Measurements from ENCODE around the gene PDCD11. TPM values are rescaled to one million over a fixed set of nuclear protein-coding genes. Genes with fewer than 3 reads are reported as not detected.
"Not testable (repeated sequence)": the region's sequence is repeated elsewhere in the genome, so short reads cannot be mapped to it uniquely, and the experiment has no call there.

Gene PDCD11
- total RNA-seq, 1 donor from 2014 or later, result 73.2 TPM

GRCh38 chr10:103476046-103476768 is 79.8 kb downstream of the PDCD11 start:
- Mint-ChIP-seq H3K27ac (ENCODE audit: unreplicated experiment) (no peak overlapping the region), H3K9me3 (ENCODE audit: unreplicated experiment) (peaks cover 1% of the 10 kb centered on the region), H3K27me3 (ENCODE audit: unreplicated experiment) (peaks cover 3% of the 10 kb centered on the region), H3K4me1 (ENCODE audit: low read depth, unreplicated experiment) (peaks cover 2% of the 10 kb centered on the region), H3K36me3 (ENCODE audit: unreplicated experiment) (no peaks in the 10 kb centered on the region), H3K4me3 (ENCODE audit: unreplicated experiment) (no peak overlapping the region)
- TF ChIP-seq, protein P1, sequence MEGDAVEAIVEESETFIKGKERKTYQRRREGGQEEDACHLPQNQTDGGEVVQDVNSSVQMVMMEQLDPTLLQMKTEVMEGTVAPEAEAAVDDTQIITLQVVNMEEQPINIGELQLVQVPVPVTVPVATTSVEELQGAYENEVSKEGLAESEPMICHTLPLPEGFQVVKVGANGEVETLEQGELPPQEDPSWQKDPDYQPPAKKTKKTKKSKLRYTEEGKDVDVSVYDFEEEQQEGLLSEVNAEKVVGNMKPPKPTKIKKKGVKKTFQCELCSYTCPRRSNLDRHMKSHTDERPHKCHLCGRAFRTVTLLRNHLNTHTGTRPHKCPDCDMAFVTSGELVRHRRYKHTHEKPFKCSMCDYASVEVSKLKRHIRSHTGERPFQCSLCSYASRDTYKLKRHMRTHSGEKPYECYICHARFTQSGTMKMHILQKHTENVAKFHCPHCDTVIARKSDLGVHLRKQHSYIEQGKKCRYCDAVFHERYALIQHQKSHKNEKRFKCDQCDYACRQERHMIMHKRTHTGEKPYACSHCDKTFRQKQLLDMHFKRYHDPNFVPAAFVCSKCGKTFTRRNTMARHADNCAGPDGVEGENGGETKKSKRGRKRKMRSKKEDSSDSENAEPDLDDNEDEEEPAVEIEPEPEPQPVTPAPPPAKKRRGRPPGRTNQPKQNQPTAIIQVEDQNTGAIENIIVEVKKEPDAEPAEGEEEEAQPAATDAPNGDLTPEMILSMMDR (IDR thresholded peaks at IDR 0.05; ENCODE audit: partially characterized antibody, unreplicated experiment), result no peak
- no peak for DNase-seq

GRCh38 chr10:103478671-103479070 is 82.2 kb downstream of the PDCD11 start:
- H3K4me3 Mint-ChIP-seq (ENCODE audit: unreplicated experiment), result no peak overlapping the region
- TF ChIP-seq, protein P1 (IDR thresholded peaks at IDR 0.05; ENCODE audit: partially characterized antibody, unreplicated experiment), result no peak
- H3K27me3 Mint-ChIP-seq (ENCODE audit: unreplicated experiment), result peaks cover 3% of the 10 kb centered on the region
- peaks cover 4% of the 10 kb centered on the region for H3K4me1 Mint-ChIP-seq (ENCODE audit: low read depth, unreplicated experiment)
- H3K9me3 Mint-ChIP-seq (ENCODE audit: unreplicated experiment), result peaks cover 1% of the 10 kb centered on the region
- H3K36me3 Mint-ChIP-seq (ENCODE audit: unreplicated experiment), result no peaks in the 10 kb centered on the region
- DNase-seq, result no peak
- H3K27ac Mint-ChIP-seq (ENCODE audit: unreplicated experiment), result no peak overlapping the region

GRCh38 chr10:103479135-103479534 is 82.7 kb downstream of the PDCD11 start, which contains the start of gene CALHM3:
CALHM3 (minus strand) TSS chr10:103479240; CDS start chr10:103479032, 208 bp downstream.
- TF ChIP-seq, protein P1 (IDR thresholded peaks at IDR 0.05; ENCODE audit: partially characterized antibody, unreplicated experiment), result no peak
- Mint-ChIP-seq H3K9me3 (ENCODE audit: unreplicated experiment) (peaks cover 1% of the 10 kb centered on the region), H3K27me3 (ENCODE audit: unreplicated experiment) (peaks cover 3% of the 10 kb centered on the region), H3K36me3 (ENCODE audit: unreplicated experiment) (no peaks in the 10 kb centered on the region), H3K4me1 (ENCODE audit: low read depth, unreplicated experiment) (peaks cover 4% of the 10 kb centered on the region), H3K27ac (ENCODE audit: unreplicated experiment) (no peak within 1 kb of the TSS), H3K4me3 (ENCODE audit: unreplicated experiment) (no peak within 1 kb of the TSS)
- DNase-seq, result no peak

- Mint-ChIP-seq H3K27ac (ENCODE audit: unreplicated experiment) (no peak overlapping the region), H3K4me3 (ENCODE audit: unreplicated experiment) (no peak overlapping the region), H3K4me1 (ENCODE audit: low read depth, unreplicated experiment) (peaks cover 4% of the 10 kb centered on the region), H3K27me3 (ENCODE audit: unreplicated experiment) (peaks cover 3% of the 10 kb centered on the region), H3K9me3 (ENCODE audit: unreplicated experiment) (peaks cover 1% of the 10 kb centered on the region), H3K36me3 (ENCODE audit: unreplicated experiment) (no peaks in the 10 kb centered on the region)
- TF ChIP-seq, protein P1 (IDR thresholded peaks at IDR 0.05; ENCODE audit: partially characterized antibody, unreplicated experiment), result no peak
- no peak for DNase-seq
Measured at GRCh38 chr10:103480521-103480920, 84.1 kb downstream of the PDCD11 start.

- H3K9me3 Mint-ChIP-seq (ENCODE audit: unreplicated experiment), result peaks cover 1% of the 10 kb centered on the region
- H3K4me3 Mint-ChIP-seq (ENCODE audit: unreplicated experiment), result no peak overlapping the region
- DNase-seq, result no peak
- no peak overlapping the region for H3K27ac Mint-ChIP-seq (ENCODE audit: unreplicated experiment)
- H3K4me1 Mint-ChIP-seq (ENCODE audit: low read depth, unreplicated experiment), result peaks cover 3% of the 10 kb centered on the region
- TF ChIP-seq, protein P1 (IDR thresholded peaks at IDR 0.05; ENCODE audit: partially characterized antibody, unreplicated experiment), result peak; percentile 73
- no peaks in the 10 kb centered on the region for H3K36me3 Mint-ChIP-seq (ENCODE audit: unreplicated experiment)
- no peaks in the 10 kb centered on the region for H3K27me3 Mint-ChIP-seq (ENCODE audit: unreplicated experiment)
Measured at GRCh38 chr10:103481974-103482531, 85.6 kb downstream of the PDCD11 start.

DNA sequence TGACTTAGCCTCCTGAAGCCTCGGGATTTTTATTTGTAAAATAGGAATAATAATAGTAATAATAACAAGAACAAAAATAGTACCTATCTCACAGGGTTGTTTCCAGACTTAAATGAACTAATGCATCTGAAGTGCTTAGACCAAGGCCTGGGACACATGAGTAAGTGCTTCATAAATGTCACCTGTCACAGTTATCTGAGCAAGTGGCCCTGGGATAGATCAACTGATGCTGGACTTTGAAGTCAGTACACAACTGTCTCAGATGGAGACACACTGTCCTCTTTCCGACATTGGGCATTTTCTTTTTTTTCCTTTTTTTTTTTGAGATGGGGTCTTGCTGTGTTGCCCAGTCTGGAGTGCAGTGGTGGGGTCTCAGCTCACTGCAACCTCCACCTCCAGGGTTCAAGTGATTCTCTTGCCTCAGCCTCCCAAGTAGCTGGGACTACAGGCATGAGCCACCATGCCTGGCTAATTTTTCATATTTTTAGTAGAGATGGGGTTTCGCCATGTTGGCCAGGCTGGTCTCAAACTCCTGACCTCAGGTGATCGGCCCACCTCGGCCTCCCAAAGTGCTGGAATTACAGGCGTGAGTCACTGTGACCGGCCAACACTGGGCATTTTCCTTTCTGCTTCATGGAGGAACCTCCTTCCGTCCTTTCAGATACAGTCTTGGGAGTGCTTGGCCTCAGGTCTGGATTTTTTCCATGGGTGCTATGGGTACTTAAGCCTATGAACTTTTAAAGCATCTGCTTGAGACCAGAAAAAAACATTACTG is 90.4 kb downstream of the PDCD11 start:
- not testable (repeated sequence) for H3K27ac Mint-ChIP-seq (ENCODE audit: unreplicated experiment); H3K4me1 Mint-ChIP-seq (ENCODE audit: low read depth, unreplicated experiment); DNase-seq; H3K9me3 Mint-ChIP-seq (ENCODE audit: unreplicated experiment); H3K4me3 Mint-ChIP-seq (ENCODE audit: unreplicated experiment); H3K27me3 Mint-ChIP-seq (ENCODE audit: unreplicated experiment); H3K36me3 Mint-ChIP-seq (ENCODE audit: unreplicated experiment)
